T-cell (primary cell): Measurements from ENCODE around the gene HNRNPDL. TPM values are rescaled to one million over a fixed set of nuclear protein-coding genes. Genes with fewer than 3 reads are reported as not detected.
A peak's percentile ranks its signal among the peaks of the same experiment; 100 is the strongest.

ENCODE experiments used
- ATAC-seq, 4 experiments: fragments of 200-7000 bp in 3 of 4; fragments of 150-1000 bp in 1 of 4; cut with Tn5 transposase; replicated peaks in 1 of 4; 1 replicate in 3 of 4; 2 replicates in 1 of 4; pipeline ENCODE4 v1.10.0; 2021; ENCODE audit warnings: moderate library complexity in 3 of 4, mild to moderate bottlenecking in 2 of 4, moderate number of reproducible peaks in 1 of 4
- CTCF ChIA-PET, 2 donors: fragments of 300-600 bp; sonication (Branson Sonifier 250); formaldehyde crosslinking; loops; one replicate each; lab custom pipeline; 2022; ENCODE audit warnings: antibody characterized with exemption in 2 of 2; lab: Charles Lee
- POLR2A ChIA-PET, 2 donors: fragments of 300-600 bp; sonication (Branson Sonifier 250); formaldehyde crosslinking; loops; one replicate each; lab custom pipeline; 2022; ENCODE audit warnings: antibody characterized with exemption in 2 of 2; lab: Charles Lee
- DNase-seq, 35 experiments: peaks; one replicate each; pipeline versions ENCODE4 v3.0.0 to v3.0.0-alpha.2; 2013 to 2023
- H3K27ac ChIP-seq: one replicate; pipeline ENCODE4 v1.5.1; 2013; ENCODE audit warnings: low read length
- H3K27me3 ChIP-seq, 2 experiments: replicated peaks in 1 of 2; 1 replicate in 1 of 2; 2 replicates in 1 of 2; pipeline versions ENCODE4 v1.6.1 to v1.7.0; 2013; ENCODE audit warnings: low read length in 1 of 2, mixed read lengths in 1 of 2; ENCODE audit not compliant: control insufficient read depth in 2 of 2, insufficient read depth in 2 of 2; ENCODE audit errors: extremely low read depth in 1 of 2
- H3K36me3 ChIP-seq, 2 donors: 1 replicate in 1 of 2; 2 replicates in 1 of 2; pipeline versions ENCODE4 v1.6.1 to v1.7.0; 2013; ENCODE audit warnings: low read length in 1 of 2; ENCODE audit not compliant: control insufficient read depth in 2 of 2, insufficient read depth in 1 of 2; ENCODE audit errors: extremely low read depth in 1 of 2
- H3K4me1 ChIP-seq, 2 experiments: 1 replicate in 1 of 2; 2 replicates in 1 of 2; pipeline versions ENCODE4 v1.6.1 to v1.7.0; 2013; ENCODE audit warnings: low read length in 2 of 2, mixed read lengths in 1 of 2; ENCODE audit not compliant: insufficient read depth in 2 of 2, control insufficient read depth in 1 of 2; ENCODE audit errors: extremely low read depth in 1 of 2
- H3K4me3 ChIP-seq, 2 donors: 1 replicate in 1 of 2; 2 replicates in 1 of 2; pipeline versions ENCODE4 v1.5.1 to v1.7.0; 2013; ENCODE audit warnings: mild to moderate bottlenecking in 2 of 2, low read length in 1 of 2, moderate library complexity in 1 of 2; ENCODE audit not compliant: control insufficient read depth in 1 of 2; ENCODE audit errors: extremely low read depth in 1 of 2
- H3K9me3 ChIP-seq: 2 replicates; pipeline ENCODE4 v1.7.0; 2013
- H3K27ac Mint-ChIP-seq, 2 donors: one replicate each; pipeline ENCODE4 v1.8.0; 2020 to 2021; ENCODE audit warnings: mild to moderate bottlenecking in 2 of 2, mixed read lengths in 2 of 2
- H3K27me3 Mint-ChIP-seq, 2 donors: one replicate each; pipeline ENCODE4 v1.8.0; 2021 to 2022; ENCODE audit warnings: mixed read lengths in 2 of 2
- H3K36me3 Mint-ChIP-seq: one replicate; pipeline ENCODE4 v1.8.0; 2021; ENCODE audit warnings: mixed read lengths
- H3K4me1 Mint-ChIP-seq, 3 donors: one replicate each; pipeline ENCODE4 v1.8.0; 2020 to 2022; ENCODE audit warnings: mixed read lengths in 3 of 3, mild to moderate bottlenecking in 1 of 3
- H3K4me3 Mint-ChIP-seq, 3 donors: one replicate each; pipeline ENCODE4 v1.8.0; 2020 to 2022; ENCODE audit warnings: mild to moderate bottlenecking in 3 of 3, mixed read lengths in 3 of 3, moderate library complexity in 3 of 3
- H3K9me3 Mint-ChIP-seq, 3 donors: one replicate each; pipeline ENCODE4 v1.8.0; 2020 to 2022; ENCODE audit warnings: mixed read lengths in 3 of 3
- WGBS: methylation state at CpG from one replicate; pipeline ENCODE4 v1.1.5; 2013; ENCODE audit warnings: missing lambda C conversion rate; ENCODE audit not compliant: insufficient coverage; 5-methylcytosine and 5-hydroxymethylcytosine counted together
- total RNA-seq, 35 experiments: library from RNA in 6 of 35; stranded (reverse) in 6 of 35; fragments of 120-200 nt in 1 of 35; gene quantifications; one replicate each; pipeline versions ENCODE4 v1.2.1 to v1.2.4 and lab custom pipeline; 2013 to 2026

Gene HNRNPDL
- total RNA-seq, 5 donors from 2014 or later (not counting 1 experiment from before 2014, with no cell fraction given), result 285 to 401 (median 313) TPM

- no peak overlapping the region for H3K27ac ChIP-seq
- H3K27me3 ChIP-seq, result no peaks in the 10 kb centered on the region
- H3K4me1 Mint-ChIP-seq, result peaks cover 14 to 20% (median 15%) of the 10 kb centered on the region in 3 donors
- no peak overlapping the region for H3K4me3 ChIP-seq
- DNase-seq (no peak), ATAC-seq (no peak)
- no peaks in the 10 kb centered on the region for H3K27me3 Mint-ChIP-seq
- no peak overlapping the region for H3K4me3 Mint-ChIP-seq
- peaks cover 13% of the 10 kb centered on the region for H3K36me3 Mint-ChIP-seq
- no peaks in the 10 kb centered on the region for H3K9me3 ChIP-seq
- POLR2A ChIA-PET, result interaction anchor here in 1 of 2 donors (0.7 kb wide), 1 partner anchor 816 kb away, joined by 7 read pairs; no protein-coding TSS in a partner anchor
- peaks cover 4 to 5% of the 10 kb centered on the region in 2 experiments for H3K4me1 ChIP-seq
- no peak overlapping the region for H3K27ac Mint-ChIP-seq
- peaks cover 0 to 5% (median 0%) of the 10 kb centered on the region in 3 donors for H3K9me3 Mint-ChIP-seq
- CTCF ChIA-PET, result interaction anchor here in 1 of 2 donors (0.6 to 2.2 kb wide), 4 partner anchors 8 to 1058 kb away, joined by 3 to 8 read pairs (median 3); no protein-coding TSS in a partner anchor
- 92% methylated on average over 2 of the region's 3 CpGs for WGBS
- H3K36me3 ChIP-seq, result no peaks in the 10 kb centered on the region
Observed at GRCh38 chr4:82381235-82381634, 49.0 kb downstream of the HNRNPDL start.

- peaks cover 8% of the 10 kb centered on the region in 2 experiments for H3K4me1 ChIP-seq
- H3K4me3 ChIP-seq, result no peak overlapping the region
- H3K9me3 Mint-ChIP-seq, result peaks cover 0 to 3% (median 0%) of the 10 kb centered on the region in 3 donors
- H3K27me3 Mint-ChIP-seq, result no peaks in the 10 kb centered on the region
- 100% methylated on average over 1 of the region's 4 CpGs for WGBS
- peaks cover 13% of the 10 kb centered on the region for H3K36me3 Mint-ChIP-seq
- no peak overlapping the region for H3K27ac Mint-ChIP-seq
- peaks cover 18 to 24% (median 19%) of the 10 kb centered on the region in 3 donors for H3K4me1 Mint-ChIP-seq
- ChIA-PET CTCF (interaction anchor here in 1 of 2 donors (0.6 to 2.2 kb wide), 3 partner anchors 9 to 20 kb away, joined by 3 to 8 read pairs (median 3); no protein-coding TSS in a partner anchor), POLR2A (no interaction called here)
- H3K27ac ChIP-seq, result no peak overlapping the region
- H3K27me3 ChIP-seq, result no peaks in the 10 kb centered on the region
- ATAC-seq (no peak), DNase-seq (no peak)
- H3K9me3 ChIP-seq, result no peaks in the 10 kb centered on the region
- no peaks in the 10 kb centered on the region for H3K36me3 ChIP-seq
- H3K4me3 Mint-ChIP-seq, result no peak overlapping the region
Observed at GRCh38 chr4:82380831-82381230, 49.4 kb downstream of the HNRNPDL start.

GRCh38 chr4:82380344-82380743 is 49.9 kb downstream of the HNRNPDL start:
- Mint-ChIP-seq H3K4me1 (peaks cover 23 to 29% (median 23%) of the 10 kb centered on the region in 3 donors), H3K4me3 (no peak overlapping the region), H3K9me3 (no peaks in the 10 kb centered on the region), H3K27me3 (no peaks in the 10 kb centered on the region), H3K36me3 (peaks cover 13% of the 10 kb centered on the region), H3K27ac (no peak overlapping the region)
- peaks cover 9 to 13% of the 10 kb centered on the region in 2 experiments for H3K4me1 ChIP-seq
- no peak for ATAC-seq
- H3K27ac ChIP-seq, result no peak overlapping the region
- H3K4me3 ChIP-seq, result no peak overlapping the region
- CTCF ChIA-PET, result interaction anchor here in 1 of 2 donors (2.2 kb wide), 1 partner anchor 20 kb away, joined by 8 read pairs; no protein-coding TSS in a partner anchor
- POLR2A ChIA-PET, result no interaction called here
- DNase-seq, result no peak
- no peaks in the 10 kb centered on the region for H3K9me3 ChIP-seq
- WGBS, result 92% methylated on average over 9 of the region's 9 CpGs
- no peaks in the 10 kb centered on the region for H3K36me3 ChIP-seq
- no peaks in the 10 kb centered on the region for H3K27me3 ChIP-seq

GRCh38 chr4:82376109-82376508 is 54.2 kb downstream of the HNRNPDL start:
- Histone ChIP-seq H3K27me3 (no peaks in the 10 kb centered on the region), H3K4me3 (no peak overlapping the region), H3K36me3 (no peaks in the 10 kb centered on the region), H3K9me3 (no peaks in the 10 kb centered on the region), H3K4me1 (peaks cover 15 to 24% of the 10 kb centered on the region in 2 experiments), H3K27ac (no peak overlapping the region)
- ATAC-seq (no peak), DNase-seq (no peak)
- 97% methylated on average over 4 of the region's 4 CpGs for WGBS
- peak overlapping the region in 1 of 2 donors; percentile 4 for H3K27ac Mint-ChIP-seq
- POLR2A ChIA-PET, result interaction anchor here in 1 of 2 donors (0.6 kb wide), 1 partner anchor 53 kb away, joined by 7 read pairs; no protein-coding TSS in a partner anchor
- CTCF ChIA-PET, result interaction anchor here (1.0 to 1.5 kb wide), 3 partner anchors 15 to 53 kb away, joined by 3 read pairs; no protein-coding TSS in a partner anchor
- no peaks in the 10 kb centered on the region for H3K9me3 Mint-ChIP-seq
- H3K4me1 Mint-ChIP-seq, result peaks cover 28 to 50% (median 30%) of the 10 kb centered on the region in 3 donors
- H3K4me3 Mint-ChIP-seq, result peak overlapping the region; percentile 91 to 99 (median 97)
- peaks cover 24% of the 10 kb centered on the region for H3K36me3 Mint-ChIP-seq
- no peaks in the 10 kb centered on the region for H3K27me3 Mint-ChIP-seq

GRCh38 chr4:82373816-82374625 is 56.2 kb downstream of the HNRNPDL start, which contains the start of gene HNRNPD:
Gene HNRNPD, minus strand, starts transcription at chr4:82373991. Its CDS starts 313 bp downstream, at chr4:82373678.
- Mint-ChIP-seq H3K27ac (peak within 1 kb of the TSS; percentile 99), H3K4me1 (peaks cover 49 to 66% (median 49%) of the 10 kb centered on the region in 3 donors), H3K27me3 (no peaks in the 10 kb centered on the region), H3K9me3 (no peaks in the 10 kb centered on the region), H3K36me3 (peaks cover 31% of the 10 kb centered on the region), H3K4me3 (peak within 1 kb of the TSS; percentile 91 to 99 (median 97))
- ChIA-PET CTCF (interaction anchor here (0.6 to 1.6 kb wide), 12 partner anchors 9 to 903 kb away, joined by 3 to 14 read pairs (median 4); partner anchors contain the start of genes COPS4 (in 1 of the 2), HNRNPDL (in 1 of the 2), RASGEF1B (in 1 of the 2) and THAP9 (in 1 of the 2)), POLR2A (interaction anchor here (0.5 to 1.9 kb wide), 12 partner anchors 9 to 638 kb away, joined by 3 to 18 read pairs (median 4); partner anchors contain the start of gene HNRNPDL (in 1 of the 2))
- DNase-seq (peak; percentile 76 to 97 (median 89)), ATAC-seq (peak; percentile 86 to 90 (median 88))
- H3K4me3 ChIP-seq, result peak within 1 kb of the TSS; percentile 90 to 94
- H3K36me3 ChIP-seq, result peaks cover 0 to 8% of the 10 kb centered on the region in 2 donors
- under 1% methylated on average over 76 of the region's 83 CpGs for WGBS
- no peaks in the 10 kb centered on the region for H3K9me3 ChIP-seq
- peaks cover 22 to 35% of the 10 kb centered on the region in 2 experiments for H3K4me1 ChIP-seq
- peak within 1 kb of the TSS; percentile 97 for H3K27ac ChIP-seq
- no peaks in the 10 kb centered on the region for H3K27me3 ChIP-seq

GRCh38 chr4:82373486-82373815 is 56.8 kb downstream of the HNRNPDL start:
- H3K27ac ChIP-seq, result peak overlapping the region; percentile 97
- Mint-ChIP-seq H3K4me3 (peak overlapping the region; percentile 91 to 99 (median 97)), H3K4me1 (peaks cover 55 to 67% (median 55%) of the 10 kb centered on the region in 3 donors), H3K36me3 (peaks cover 37% of the 10 kb centered on the region), H3K27ac (peak overlapping the region; percentile 99), H3K9me3 (no peaks in the 10 kb centered on the region), H3K27me3 (no peaks in the 10 kb centered on the region)
- under 1% methylated on average over 47 of the region's 50 CpGs for WGBS
- no peaks in the 10 kb centered on the region for H3K9me3 ChIP-seq
- POLR2A ChIA-PET, result interaction anchor here in 1 of 2 donors (0.6 to 1.9 kb wide), 5 partner anchors 52 to 89 kb away, joined by 3 to 18 read pairs (median 4); partner anchors contain the start of gene HNRNPDL
- peaks cover 0 to 13% of the 10 kb centered on the region in 2 donors for H3K36me3 ChIP-seq
- CTCF ChIA-PET, result interaction anchor here in 1 of 2 donors (0.9 to 2.6 kb wide), 8 partner anchors 12 to 527 kb away, joined by 3 to 14 read pairs (median 6); partner anchors contain the start of genes HNRNPDL and THAP9
- no peak for DNase-seq
- H3K27me3 ChIP-seq, result no peaks in the 10 kb centered on the region
- peaks cover 22 to 41% of the 10 kb centered on the region in 2 experiments for H3K4me1 ChIP-seq
- H3K4me3 ChIP-seq, result peak overlapping the region; percentile 90 to 94
- peak; percentile 28 to 41 (median 34) for ATAC-seq
